Keratinocyte (primary cell): ENCODE data around the gene CCZ1B.
"Not testable (repeated sequence)": the region's sequence is repeated elsewhere in the genome, so short reads cannot be mapped to it uniquely, and the experiment has no call there.

Experiments
- EZH2 ChIP-seq: IDR thresholded peaks from one replicate; pipeline ENCODE4 v1.6.1; 2012; ENCODE audit warnings: inconsistent platforms, mild to moderate bottlenecking, low read length, moderate library complexity
- TF ChIP-seq, protein P1 (sequence below), 3 experiments: IDR thresholded peaks in 1 of 3; conservative IDR thresholded peaks in 1 of 3; optimal IDR thresholded peaks in 1 of 3; 2 replicates in 2 of 3; 3 replicates in 1 of 3; pipeline versions ENCODE3 to v1.5.1; 2011; ENCODE audit warnings: low read length in 3 of 3, mild to moderate bottlenecking in 3 of 3, moderate library complexity in 2 of 3, control low read depth in 1 of 3, inconsistent platforms in 1 of 3; ENCODE audit not compliant: insufficient read depth in 2 of 3; ENCODE audit errors: extremely low read depth in 1 of 3

GRCh38 chr7:6871421-6872144, 45.5 kb upstream of the CCZ1B start:
- TF ChIP-seq, protein P1, sequence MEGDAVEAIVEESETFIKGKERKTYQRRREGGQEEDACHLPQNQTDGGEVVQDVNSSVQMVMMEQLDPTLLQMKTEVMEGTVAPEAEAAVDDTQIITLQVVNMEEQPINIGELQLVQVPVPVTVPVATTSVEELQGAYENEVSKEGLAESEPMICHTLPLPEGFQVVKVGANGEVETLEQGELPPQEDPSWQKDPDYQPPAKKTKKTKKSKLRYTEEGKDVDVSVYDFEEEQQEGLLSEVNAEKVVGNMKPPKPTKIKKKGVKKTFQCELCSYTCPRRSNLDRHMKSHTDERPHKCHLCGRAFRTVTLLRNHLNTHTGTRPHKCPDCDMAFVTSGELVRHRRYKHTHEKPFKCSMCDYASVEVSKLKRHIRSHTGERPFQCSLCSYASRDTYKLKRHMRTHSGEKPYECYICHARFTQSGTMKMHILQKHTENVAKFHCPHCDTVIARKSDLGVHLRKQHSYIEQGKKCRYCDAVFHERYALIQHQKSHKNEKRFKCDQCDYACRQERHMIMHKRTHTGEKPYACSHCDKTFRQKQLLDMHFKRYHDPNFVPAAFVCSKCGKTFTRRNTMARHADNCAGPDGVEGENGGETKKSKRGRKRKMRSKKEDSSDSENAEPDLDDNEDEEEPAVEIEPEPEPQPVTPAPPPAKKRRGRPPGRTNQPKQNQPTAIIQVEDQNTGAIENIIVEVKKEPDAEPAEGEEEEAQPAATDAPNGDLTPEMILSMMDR (optimal IDR thresholded peaks at IDR 0.05 in 1 of 3, IDR thresholded peaks at IDR 0.05 in 1 of 3, conservative IDR thresholded peaks at IDR 0.05 in 1 of 3; ENCODE audit: extremely low read depth in 1 of 3, insufficient read depth in 2 of 3, low read length in 3 of 3), result peak in 1 of 3 experiments; percentile 7
- TF ChIP-seq EZH2, result not testable (repeated sequence)
